GM12891 (cell line): ENCODE measurements around the gene ADAD2.

Source experiments
- POLR2AphosphoS5 ChIP-seq: IDR thresholded peaks from 2 replicates; pipeline ENCODE4 v1.6.1; 2011; ENCODE audit warnings: low read depth, low read length, control low read depth
- TAF1 ChIP-seq: IDR thresholded peaks from 2 replicates; pipeline ENCODE4 v1.6.1; 2011; ENCODE audit warnings: low read depth, low read length, control low read depth

DNA sequence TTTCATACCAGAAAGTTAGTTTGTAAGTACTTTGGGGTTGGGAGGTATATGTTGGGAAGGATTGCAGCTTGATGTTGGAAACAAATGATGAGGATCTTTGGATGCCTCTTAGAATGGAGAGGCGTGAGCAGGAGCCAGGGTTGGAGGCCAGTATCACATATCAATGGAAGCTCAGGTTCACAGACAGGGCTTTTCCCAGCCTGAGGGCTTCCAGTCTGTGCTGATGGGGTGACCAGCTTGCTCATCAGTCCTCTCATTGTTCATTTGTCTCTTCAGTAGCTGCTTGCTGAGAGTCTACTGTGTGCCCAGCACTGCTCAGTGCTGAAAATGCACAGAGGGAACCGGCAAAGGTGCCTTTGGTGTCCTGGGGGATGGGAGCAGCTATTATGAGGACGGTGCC lies 40.0 kb upstream of the ADAD2 start:
- TF ChIP-seq TAF1 = no peak
- TF ChIP-seq POLR2AphosphoS5 = no peak
